ENCODE data around the gene RBM19. TPM values are rescaled to one million over a fixed set of nuclear protein-coding genes. Genes with fewer than 3 reads are reported as not detected.

RBM19 gene
- total RNA-seq, 2 donors from 2014 or later = 15.3 to 15.6 TPM

DNA sequence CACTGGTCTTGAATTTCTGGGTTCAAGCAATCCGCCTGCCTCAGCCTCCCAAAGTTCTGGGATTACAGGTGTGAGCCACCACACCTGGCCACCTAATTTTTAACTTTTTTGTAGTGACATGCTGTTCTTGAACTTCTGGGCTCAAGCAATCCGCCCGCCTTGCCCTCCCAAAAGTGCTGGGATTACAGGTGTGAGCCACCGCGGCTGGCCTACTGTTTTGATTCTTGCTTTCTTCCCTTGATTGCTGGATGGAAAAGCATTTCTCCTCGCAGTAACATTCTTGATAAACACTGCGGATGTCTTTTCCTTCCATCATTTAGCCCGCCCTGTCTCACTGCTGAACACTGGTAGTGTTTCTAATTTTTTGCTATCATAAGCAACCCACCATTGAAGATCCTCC lies 72.9 kb downstream of the RBM19 start:
- TF ChIP-seq, protein P1, sequence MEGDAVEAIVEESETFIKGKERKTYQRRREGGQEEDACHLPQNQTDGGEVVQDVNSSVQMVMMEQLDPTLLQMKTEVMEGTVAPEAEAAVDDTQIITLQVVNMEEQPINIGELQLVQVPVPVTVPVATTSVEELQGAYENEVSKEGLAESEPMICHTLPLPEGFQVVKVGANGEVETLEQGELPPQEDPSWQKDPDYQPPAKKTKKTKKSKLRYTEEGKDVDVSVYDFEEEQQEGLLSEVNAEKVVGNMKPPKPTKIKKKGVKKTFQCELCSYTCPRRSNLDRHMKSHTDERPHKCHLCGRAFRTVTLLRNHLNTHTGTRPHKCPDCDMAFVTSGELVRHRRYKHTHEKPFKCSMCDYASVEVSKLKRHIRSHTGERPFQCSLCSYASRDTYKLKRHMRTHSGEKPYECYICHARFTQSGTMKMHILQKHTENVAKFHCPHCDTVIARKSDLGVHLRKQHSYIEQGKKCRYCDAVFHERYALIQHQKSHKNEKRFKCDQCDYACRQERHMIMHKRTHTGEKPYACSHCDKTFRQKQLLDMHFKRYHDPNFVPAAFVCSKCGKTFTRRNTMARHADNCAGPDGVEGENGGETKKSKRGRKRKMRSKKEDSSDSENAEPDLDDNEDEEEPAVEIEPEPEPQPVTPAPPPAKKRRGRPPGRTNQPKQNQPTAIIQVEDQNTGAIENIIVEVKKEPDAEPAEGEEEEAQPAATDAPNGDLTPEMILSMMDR (IDR thresholded peaks at IDR 0.05) = no peak
- Histone ChIP-seq H3K27me3 (no peaks in the 10 kb centered on the region), H3K27ac (no peak overlapping the region), H3K4me1 (no peaks in the 10 kb centered on the region), H3K9me3 (no peaks in the 10 kb centered on the region), H3K36me3 (no peaks in the 10 kb centered on the region), H3K4me3 (no peak overlapping the region)
- DNase-seq (ENCODE audit: low spot score) = no peak

DNA sequence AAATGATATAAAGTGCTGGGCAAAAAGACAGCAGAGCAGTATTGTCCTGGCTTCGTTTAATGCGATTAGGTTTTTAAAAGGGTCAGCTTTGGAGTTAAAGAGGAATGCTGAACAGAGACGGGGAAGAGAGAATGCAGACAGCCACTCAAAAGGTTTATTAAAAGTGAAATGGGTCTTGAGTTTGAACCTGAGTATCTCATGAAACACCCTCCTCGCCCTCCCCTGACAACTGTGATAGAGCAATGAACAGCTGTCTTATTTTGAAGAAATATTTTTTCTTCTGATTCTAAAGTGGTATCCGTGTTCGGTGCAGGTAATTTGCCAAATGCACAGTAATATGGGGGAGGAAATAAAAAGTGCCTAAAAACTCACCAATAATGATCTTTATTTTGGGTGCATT lies 73.6 kb downstream of the RBM19 start:
- H3K4me3 ChIP-seq = no peak overlapping the region
- no peaks in the 10 kb centered on the region for H3K9me3 ChIP-seq
- H3K27ac ChIP-seq = no peak overlapping the region
- no peaks in the 10 kb centered on the region for H3K4me1 ChIP-seq
- H3K36me3 ChIP-seq = no peaks in the 10 kb centered on the region
- TF ChIP-seq, protein P1 (IDR thresholded peaks at IDR 0.05) = no peak
- H3K27me3 ChIP-seq = no peaks in the 10 kb centered on the region
- no peak for DNase-seq (ENCODE audit: low spot score)

DNA sequence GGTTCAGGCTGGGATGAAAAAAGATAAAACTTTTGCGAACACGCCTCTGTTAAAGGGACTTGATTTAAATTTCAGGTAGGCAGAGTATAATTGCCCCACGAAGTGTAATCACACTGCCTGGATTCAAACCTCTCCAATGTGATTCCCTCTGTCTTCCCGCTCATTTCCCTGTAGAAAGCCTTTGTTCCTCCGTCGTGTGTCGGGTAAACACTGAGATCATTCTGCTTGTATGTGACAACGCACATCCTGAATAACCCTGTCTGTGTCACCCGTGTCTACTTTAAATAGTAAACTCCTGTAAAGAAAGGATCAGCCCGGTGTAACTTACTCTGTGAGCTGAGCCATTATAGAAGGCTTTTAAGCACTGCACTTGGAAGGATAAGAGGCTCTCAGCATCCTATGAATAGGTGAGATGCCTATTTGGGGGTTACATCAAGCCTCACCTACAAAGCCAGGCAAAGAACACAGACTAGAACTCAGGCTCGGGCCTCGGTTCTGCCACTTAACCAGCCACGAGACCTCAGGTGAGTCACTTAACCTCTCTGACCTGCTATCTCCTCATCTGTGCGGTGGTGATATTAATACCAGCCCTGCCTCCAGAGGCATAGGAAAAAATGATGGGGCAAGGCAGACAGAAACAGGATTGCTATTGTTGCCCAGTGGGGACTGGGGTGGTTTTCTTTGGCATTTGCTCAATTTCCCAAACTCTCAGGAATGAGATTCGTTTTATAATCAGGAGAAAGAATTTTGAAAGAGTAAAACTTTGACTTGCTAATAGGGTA lies 74.2 kb downstream of the RBM19 start:
- Histone ChIP-seq H3K27me3 (no peaks in the 10 kb centered on the region), H3K27ac (no peak overlapping the region), H3K36me3 (no peaks in the 10 kb centered on the region), H3K4me1 (no peaks in the 10 kb centered on the region), H3K9me3 (no peaks in the 10 kb centered on the region), H3K4me3 (no peak overlapping the region)
- TF ChIP-seq, protein P1 (IDR thresholded peaks at IDR 0.05) = no peak
- no peak for DNase-seq (ENCODE audit: low spot score)

DNA sequence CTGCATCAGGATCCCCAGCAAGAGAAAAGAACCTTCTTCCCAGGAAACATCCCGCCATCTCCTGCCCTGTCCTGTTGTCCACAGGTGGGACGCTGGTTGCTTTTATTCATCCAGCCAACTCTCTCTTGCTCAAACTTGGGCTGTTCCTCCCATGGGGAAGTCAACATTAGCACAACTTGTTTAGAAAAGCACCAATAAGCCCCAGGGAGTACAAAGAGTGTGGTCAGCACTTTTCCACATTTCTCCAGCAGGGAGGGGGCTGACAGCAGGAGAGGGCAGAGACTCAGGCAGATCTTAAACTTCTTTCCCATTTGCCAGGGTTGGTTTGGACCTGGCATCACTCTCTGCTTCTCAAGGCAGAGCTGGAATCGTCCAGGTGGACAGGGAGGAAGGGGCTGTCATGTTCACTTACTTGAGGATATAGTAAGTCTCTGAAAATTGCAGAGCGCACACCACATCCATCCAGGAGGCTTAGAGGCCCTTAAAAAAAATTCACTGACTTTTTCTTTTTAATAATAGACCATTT lies 74.9 kb downstream of the RBM19 start:
- Histone ChIP-seq H3K36me3 (no peaks in the 10 kb centered on the region), H3K4me1 (no peaks in the 10 kb centered on the region), H3K27ac (no peak overlapping the region), H3K9me3 (no peaks in the 10 kb centered on the region), H3K4me3 (no peak overlapping the region), H3K27me3 (no peaks in the 10 kb centered on the region)
- DNase-seq (ENCODE audit: low spot score) = no peak
- TF ChIP-seq, protein P1 (IDR thresholded peaks at IDR 0.05) = no peak

DNA sequence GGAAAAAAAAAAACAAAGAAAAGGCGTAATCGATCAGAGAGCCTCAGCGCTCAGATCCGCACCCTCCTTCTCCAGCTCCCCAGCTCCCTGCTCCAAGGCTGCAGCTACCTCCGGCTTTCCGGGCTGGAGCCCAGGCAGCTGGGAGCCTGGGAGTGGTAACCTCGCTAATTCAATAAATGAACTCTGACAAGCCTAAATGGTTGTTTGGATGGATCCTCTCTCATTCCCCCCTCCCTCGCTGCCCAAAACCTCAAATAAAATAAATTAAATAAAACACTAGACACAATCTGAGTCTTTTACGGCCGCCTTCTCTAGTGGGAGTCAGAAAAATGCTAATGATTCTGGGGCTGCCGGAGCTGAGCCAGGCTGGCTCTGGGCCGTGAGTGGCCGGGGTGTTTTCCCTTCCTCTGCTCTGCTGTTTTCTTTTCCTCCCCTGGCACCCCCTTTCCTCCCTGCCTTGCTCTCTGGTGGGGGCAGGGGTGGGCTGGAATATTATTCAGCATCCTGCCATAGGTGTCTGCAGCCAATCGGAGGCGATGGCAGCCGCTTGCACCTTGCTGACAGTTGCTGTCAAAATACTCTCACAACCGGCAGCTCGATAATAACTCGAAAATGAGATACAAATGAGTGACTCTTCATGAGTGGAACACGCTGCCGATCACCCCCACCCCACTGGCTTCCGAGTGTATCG lies 76.1 kb downstream of the RBM19 start:
- no peaks in the 10 kb centered on the region for H3K9me3 ChIP-seq
- no peaks in the 10 kb centered on the region for H3K36me3 ChIP-seq
- TF ChIP-seq, protein P1 (IDR thresholded peaks at IDR 0.05) = no peak
- H3K27me3 ChIP-seq = no peaks in the 10 kb centered on the region
- no peak for DNase-seq (ENCODE audit: low spot score)
- H3K4me1 ChIP-seq = no peaks in the 10 kb centered on the region
- no peak overlapping the region for H3K27ac ChIP-seq
- peak overlapping the region in 1 of 2 donors; percentile 5 for H3K4me3 ChIP-seq

Data from right atrium auricular region (tissue), 2 donors.